ENCODE results near the gene NDUFS1.
"Not testable (repeated sequence)": the region's sequence is repeated elsewhere in the genome, so short reads cannot be mapped to it uniquely, and the experiment has no call there.

NDUFS1 gene

DNA sequence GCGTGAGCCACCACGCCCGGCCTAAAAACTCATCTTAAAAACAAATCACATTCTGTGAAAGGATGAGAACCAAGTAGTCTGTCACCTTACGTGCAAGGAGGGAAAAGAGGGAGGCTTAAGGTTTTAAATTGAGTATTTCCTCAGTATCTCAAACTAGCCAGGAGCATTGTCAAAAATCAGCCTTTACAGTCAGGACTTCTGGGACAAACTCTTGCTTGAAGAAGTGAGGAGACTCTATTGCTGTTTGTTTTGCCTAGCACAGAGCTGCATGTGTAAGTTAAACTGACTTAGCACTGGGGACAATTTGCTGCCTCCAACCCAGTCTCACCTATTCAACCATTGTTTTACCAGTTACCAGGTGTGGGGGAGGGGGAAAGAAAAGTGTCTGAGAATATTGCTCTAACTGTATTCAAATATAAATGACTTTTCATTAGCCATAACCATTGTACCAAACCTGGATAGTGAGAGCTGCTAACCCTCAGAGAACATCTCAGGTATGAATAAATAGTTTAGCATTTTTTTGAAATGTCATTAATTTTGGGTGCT lies 76.9 kb downstream of the NDUFS1 start:
- TF ChIP-seq CSDC2 (CRISPR knock-in tag; IDR thresholded peaks at IDR 0.05) (no peak), PPARA (CRISPR knock-in tag; IDR thresholded peaks at IDR 0.05; ENCODE audit: borderline replicate concordance) (no peak), TOX (CRISPR knock-in tag; IDR thresholded peaks at IDR 0.05; ENCODE audit: borderline replicate concordance) (no peak)
- TF ChIP-seq, protein P1, sequence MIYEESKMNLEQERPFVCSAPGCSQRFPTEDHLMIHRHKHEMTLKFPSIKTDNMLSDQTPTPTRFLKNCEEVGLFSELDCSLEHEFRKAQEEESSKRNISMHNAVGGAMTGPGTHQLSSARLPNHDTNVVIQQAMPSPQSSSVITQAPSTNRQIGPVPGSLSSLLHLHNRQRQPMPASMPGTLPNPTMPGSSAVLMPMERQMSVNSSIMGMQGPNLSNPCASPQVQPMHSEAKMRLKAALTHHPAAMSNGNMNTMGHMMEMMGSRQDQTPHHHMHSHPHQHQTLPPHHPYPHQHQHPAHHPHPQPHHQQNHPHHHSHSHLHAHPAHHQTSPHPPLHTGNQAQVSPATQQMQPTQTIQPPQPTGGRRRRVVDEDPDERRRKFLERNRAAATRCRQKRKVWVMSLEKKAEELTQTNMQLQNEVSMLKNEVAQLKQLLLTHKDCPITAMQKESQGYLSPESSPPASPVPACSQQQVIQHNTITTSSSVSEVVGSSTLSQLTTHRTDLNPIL (CRISPR knock-in tag; IDR thresholded peaks at IDR 0.05; ENCODE audit: low read depth), result no peak
- ATAC-seq, result no peak

DNA sequence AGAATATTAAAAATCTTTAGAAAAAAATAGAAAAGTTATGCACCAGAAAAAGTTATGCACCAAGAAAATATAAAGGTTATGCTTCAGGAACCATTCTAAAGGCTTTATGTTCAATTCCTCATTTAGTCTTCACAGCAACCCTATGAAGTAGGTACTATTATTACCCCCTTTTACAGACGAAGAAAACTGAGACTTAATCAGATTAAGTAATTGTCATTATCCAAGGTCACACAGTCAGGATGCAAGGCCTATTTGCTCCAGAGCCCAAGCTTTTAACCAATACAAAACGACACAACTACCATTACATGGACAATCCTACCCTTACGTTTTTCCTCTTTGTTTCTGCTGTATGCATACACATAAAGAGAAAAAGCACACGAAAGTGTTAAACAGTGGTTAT lies 78.3 kb downstream of the NDUFS1 start:
- no peak for TF ChIP-seq PPARA (CRISPR knock-in tag; IDR thresholded peaks at IDR 0.05; ENCODE audit: borderline replicate concordance)
- TF ChIP-seq, protein P2, sequence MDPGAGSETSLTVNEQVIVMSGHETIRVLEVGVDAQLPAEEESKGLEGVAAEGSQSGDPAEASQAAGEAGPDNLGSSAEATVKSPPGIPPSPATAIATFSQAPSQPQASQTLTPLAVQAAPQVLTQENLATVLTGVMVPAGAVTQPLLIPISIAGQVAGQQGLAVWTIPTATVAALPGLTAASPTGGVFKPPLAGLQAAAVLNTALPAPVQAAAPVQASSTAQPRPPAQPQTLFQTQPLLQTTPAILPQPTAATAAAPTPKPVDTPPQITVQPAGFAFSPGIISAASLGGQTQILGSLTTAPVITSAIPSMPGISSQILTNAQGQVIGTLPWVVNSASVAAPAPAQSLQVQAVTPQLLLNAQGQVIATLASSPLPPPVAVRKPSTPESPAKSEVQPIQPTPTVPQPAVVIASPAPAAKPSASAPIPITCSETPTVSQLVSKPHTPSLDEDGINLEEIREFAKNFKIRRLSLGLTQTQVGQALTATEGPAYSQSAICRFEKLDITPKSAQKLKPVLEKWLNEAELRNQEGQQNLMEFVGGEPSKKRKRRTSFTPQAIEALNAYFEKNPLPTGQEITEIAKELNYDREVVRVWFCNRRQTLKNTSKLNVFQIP (CRISPR knock-in tag; IDR thresholded peaks at IDR 0.05; ENCODE audit: borderline replicate concordance, low read depth), result no peak
- TF ChIP-seq ISL1 (CRISPR knock-in tag; IDR thresholded peaks at IDR 0.05), result no peak
- TF ChIP-seq ZFP30 (CRISPR knock-in tag; IDR thresholded peaks at IDR 0.05), result no peak
- TF ChIP-seq ZNF565 (CRISPR knock-in tag; conservative IDR thresholded peaks at IDR 0.05; ENCODE audit: low read depth), result no peak
- TF ChIP-seq ESRRG (CRISPR knock-in tag; IDR thresholded peaks at IDR 0.05), result no peak
- no peak for TF ChIP-seq ARNTL (CRISPR knock-in tag; IDR thresholded peaks at IDR 0.05; ENCODE audit: borderline replicate concordance, low read depth)
- TF ChIP-seq BACH2 (CRISPR knock-in tag; IDR thresholded peaks at IDR 0.05; ENCODE audit: borderline replicate concordance), result no peak
- no peak for TF ChIP-seq OSR1 (CRISPR knock-in tag; IDR thresholded peaks at IDR 0.05)
- ATAC-seq, result no peak

DNA sequence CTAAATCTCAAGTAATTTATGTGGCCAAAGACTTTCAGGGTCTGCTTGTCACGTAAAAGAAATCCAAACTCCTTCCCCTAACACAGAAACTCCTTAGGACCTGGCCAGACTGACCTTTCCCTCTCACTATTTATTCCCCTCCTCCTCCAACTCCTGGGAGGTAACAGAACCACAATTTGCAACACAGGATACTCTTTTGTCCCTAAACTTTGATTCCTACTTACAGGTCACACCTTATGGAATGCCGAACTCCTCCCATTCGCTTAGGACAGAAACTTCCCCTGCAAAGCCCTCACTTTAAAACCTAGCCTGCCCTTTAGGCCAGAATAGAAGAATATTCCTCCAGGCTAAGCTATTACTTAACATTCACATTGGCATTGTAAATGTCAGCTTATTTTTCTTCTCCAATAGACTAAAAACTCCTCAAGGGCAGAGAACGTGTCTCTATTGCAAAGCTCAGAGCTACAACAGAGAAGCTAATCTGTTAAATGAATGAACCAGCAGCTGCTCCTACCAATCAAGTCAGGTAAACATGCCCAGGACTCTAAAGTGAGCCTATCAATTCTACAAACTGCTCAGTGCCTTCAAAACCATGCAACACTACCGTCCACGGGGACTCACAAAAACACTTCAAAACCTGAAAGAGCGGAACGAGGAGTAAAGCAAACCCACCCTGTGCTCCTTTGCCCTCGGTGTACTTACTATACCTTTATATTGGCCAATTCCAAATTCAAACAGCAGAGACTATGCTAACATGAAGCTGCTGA lies 79.4 kb downstream of the NDUFS1 start:
- ATAC-seq, result no peak

DNA sequence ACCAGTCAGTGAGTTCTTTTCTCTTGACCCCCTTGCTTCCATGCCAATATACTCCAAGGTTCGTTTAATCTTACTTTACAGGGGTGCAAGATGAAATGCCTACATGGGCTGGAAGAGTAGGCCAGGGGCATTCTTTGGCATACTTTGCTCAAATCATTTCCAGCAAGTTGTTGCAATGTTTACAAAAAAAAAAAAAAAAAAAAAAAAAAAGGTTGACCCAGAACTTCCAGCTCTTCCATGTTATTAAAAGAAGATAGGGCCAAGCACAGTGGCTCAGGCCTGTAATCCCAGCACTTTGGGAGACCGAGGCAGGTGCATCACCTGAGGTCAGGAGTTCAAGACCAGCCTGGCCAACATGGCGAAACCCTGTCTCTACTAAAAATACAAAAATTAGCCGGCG lies 81.4 kb downstream of the NDUFS1 start:
- ATAC-seq, result not testable (repeated sequence)

More for the DNA sequence above, 79.4 kb downstream of the NDUFS1 start:
- TF ChIP-seq, protein P3, sequence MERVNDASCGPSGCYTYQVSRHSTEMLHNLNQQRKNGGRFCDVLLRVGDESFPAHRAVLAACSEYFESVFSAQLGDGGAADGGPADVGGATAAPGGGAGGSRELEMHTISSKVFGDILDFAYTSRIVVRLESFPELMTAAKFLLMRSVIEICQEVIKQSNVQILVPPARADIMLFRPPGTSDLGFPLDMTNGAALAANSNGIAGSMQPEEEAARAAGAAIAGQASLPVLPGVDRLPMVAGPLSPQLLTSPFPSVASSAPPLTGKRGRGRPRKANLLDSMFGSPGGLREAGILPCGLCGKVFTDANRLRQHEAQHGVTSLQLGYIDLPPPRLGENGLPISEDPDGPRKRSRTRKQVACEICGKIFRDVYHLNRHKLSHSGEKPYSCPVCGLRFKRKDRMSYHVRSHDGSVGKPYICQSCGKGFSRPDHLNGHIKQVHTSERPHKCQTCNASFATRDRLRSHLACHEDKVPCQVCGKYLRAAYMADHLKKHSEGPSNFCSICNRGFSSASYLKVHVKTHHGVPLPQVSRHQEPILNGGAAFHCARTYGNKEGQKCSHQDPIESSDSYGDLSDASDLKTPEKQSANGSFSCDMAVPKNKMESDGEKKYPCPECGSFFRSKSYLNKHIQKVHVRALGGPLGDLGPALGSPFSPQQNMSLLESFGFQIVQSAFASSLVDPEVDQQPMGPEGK (CRISPR knock-in tag; IDR thresholded peaks at IDR 0.05; ENCODE audit: borderline replicate concordance), result no peak
- no peak for TF ChIP-seq ESRRG (CRISPR knock-in tag; IDR thresholded peaks at IDR 0.05)
- no peak for TF ChIP-seq ZNF8 (CRISPR knock-in tag; IDR thresholded peaks at IDR 0.05)
- TF ChIP-seq, protein P2 (CRISPR knock-in tag; IDR thresholded peaks at IDR 0.05; ENCODE audit: borderline replicate concordance, low read depth), result no peak
- no peak for TF ChIP-seq BACH2 (CRISPR knock-in tag; IDR thresholded peaks at IDR 0.05; ENCODE audit: borderline replicate concordance)
- no peak for TF ChIP-seq OSR1 (CRISPR knock-in tag; IDR thresholded peaks at IDR 0.05)
- no peak for TF ChIP-seq SNAI2 (CRISPR knock-in tag; IDR thresholded peaks at IDR 0.05)
- no peak for TF ChIP-seq PPARA (CRISPR knock-in tag; IDR thresholded peaks at IDR 0.05; ENCODE audit: borderline replicate concordance)
- TF ChIP-seq ARNTL (CRISPR knock-in tag; IDR thresholded peaks at IDR 0.05; ENCODE audit: borderline replicate concordance, low read depth), result no peak

DNA sequence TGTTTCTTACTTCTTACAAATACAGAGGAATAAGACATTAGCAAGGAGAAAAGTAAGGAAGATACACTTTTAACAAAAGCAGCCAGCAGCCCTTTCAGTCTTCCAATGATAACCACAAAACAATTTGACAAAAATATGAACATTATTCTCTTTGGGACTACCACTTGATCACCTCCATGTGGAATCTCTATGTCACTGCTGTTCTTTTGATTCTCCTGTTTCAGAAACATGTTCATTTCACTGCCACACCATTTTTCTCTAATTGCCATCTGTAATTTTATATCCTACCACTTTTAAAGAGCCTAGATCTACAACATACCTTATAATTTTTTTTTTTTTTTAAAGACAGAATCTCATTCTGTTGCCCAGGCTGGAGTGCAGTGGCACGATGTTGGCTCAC lies 84.1 kb downstream of the NDUFS1 start:
- peak; percentile 38; the same call in 1 of the 3 replicates for ATAC-seq
- TF ChIP-seq GLIS3 (CRISPR knock-in tag; IDR thresholded peaks at IDR 0.05), result no peak
- no peak for TF ChIP-seq TCF4 (CRISPR knock-in tag; IDR thresholded peaks at IDR 0.05; ENCODE audit: borderline replicate concordance)
- no peak for TF ChIP-seq ZFP30 (CRISPR knock-in tag; IDR thresholded peaks at IDR 0.05)
